Astrocyte (in vitro differentiated cells and primary cell): Measurements from ENCODE around the gene SH2D4B.

Source experiments
- EZH2 ChIP-seq: IDR thresholded peaks from 2 replicates; pipeline ENCODE4 v1.6.1; 2012; ENCODE audit warnings: mild to moderate bottlenecking, low read length, inconsistent platforms; ENCODE audit not compliant: insufficient read depth
- TF ChIP-seq, protein P1 (sequence below): IDR thresholded peaks from 2 replicates; pipeline ENCODE4 v1.5.1; 2011; ENCODE audit warnings: low read depth, mild to moderate bottlenecking, inconsistent platforms, low read length, moderate library complexity; ENCODE audit not compliant: insufficient read depth

GRCh38 chr10:80530816-80531215, 6.9 kb upstream of the SH2D4B start:
- TF ChIP-seq, protein P1, sequence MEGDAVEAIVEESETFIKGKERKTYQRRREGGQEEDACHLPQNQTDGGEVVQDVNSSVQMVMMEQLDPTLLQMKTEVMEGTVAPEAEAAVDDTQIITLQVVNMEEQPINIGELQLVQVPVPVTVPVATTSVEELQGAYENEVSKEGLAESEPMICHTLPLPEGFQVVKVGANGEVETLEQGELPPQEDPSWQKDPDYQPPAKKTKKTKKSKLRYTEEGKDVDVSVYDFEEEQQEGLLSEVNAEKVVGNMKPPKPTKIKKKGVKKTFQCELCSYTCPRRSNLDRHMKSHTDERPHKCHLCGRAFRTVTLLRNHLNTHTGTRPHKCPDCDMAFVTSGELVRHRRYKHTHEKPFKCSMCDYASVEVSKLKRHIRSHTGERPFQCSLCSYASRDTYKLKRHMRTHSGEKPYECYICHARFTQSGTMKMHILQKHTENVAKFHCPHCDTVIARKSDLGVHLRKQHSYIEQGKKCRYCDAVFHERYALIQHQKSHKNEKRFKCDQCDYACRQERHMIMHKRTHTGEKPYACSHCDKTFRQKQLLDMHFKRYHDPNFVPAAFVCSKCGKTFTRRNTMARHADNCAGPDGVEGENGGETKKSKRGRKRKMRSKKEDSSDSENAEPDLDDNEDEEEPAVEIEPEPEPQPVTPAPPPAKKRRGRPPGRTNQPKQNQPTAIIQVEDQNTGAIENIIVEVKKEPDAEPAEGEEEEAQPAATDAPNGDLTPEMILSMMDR = no peak
- TF ChIP-seq EZH2 = no peak
